Activated CD8-positive, alpha-beta memory T cell treated with anti-CD3 and anti-CD28 coated beads, Interleukin-2, amount 50 U/mL, for 24 hours (primary cell): Measurements from ENCODE around the gene RNF222.
"Not testable (repeated sequence)": the region's sequence is repeated elsewhere in the genome, so short reads cannot be mapped to it uniquely, and the experiment has no call there.

Experiments
- DNase-seq: peaks from one replicate; pipeline ENCODE4 v3.0.0-alpha.2; 2020; ENCODE audit errors: extremely low read depth

The RNF222 gene

DNA sequence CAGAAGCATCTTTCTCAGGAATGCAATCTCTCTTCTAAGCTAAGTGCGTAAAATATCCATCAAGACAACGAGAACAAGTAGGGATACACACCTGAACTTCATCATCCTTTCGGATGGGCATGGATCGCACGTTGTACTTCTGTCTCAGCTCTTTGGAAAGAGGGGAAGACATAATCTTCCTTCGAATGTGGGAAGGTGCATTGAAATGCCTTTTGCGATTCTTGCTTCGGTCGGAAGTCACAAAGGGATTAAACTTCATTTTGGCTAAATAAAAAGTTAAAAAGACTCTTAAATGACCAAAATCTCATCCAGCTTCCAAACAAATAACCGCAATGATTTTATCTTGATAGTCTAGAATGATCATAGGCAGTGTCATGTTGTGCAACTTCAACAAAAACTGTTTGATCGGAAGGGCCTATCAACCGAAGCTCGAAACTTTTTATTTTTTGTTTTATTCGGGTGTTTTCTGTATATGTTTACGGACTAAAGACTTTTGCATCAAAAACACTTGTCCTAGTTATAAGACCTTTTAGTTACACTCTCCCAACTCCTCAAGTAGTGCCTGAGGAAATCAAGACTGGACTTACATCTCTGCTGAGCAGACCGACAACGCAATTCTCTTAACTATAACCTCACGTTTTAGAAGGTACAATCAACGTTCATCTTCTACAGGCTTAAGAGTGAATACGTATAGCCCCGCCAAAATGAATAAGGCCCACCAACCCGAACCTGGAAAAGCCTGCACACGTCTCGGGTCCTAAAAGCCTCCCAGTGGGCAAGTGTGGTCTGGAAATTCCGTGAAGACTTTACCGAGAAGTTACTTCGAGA, 15.4 kb downstream of the RNF222 start:
- DNase-seq = no peak

DNA sequence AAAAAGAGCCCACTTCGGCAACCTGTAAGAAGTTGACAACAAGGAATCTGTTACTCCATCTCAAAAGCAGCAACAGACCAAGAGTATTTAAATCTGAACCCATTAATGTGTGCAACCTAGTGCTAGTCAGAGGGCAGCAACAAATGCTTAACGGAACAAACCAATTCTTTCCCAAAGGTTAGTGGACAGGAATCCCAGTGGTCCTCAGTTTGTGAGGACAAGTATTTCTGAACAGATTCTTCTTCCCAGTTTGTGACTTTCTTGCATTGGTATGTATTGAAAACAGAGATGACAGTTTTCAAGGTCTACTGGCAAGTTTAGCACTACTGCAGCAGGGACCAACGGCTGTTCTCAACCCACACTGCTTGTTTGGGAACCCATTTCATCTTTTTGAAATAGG, 17.6 kb downstream of the RNF222 start:
- DNase-seq = no peak

- not testable (repeated sequence) for DNase-seq
These were observed 19.5 kb downstream of the RNF222 start for GRCh38 chr17:8378117-8378516.

DNA sequence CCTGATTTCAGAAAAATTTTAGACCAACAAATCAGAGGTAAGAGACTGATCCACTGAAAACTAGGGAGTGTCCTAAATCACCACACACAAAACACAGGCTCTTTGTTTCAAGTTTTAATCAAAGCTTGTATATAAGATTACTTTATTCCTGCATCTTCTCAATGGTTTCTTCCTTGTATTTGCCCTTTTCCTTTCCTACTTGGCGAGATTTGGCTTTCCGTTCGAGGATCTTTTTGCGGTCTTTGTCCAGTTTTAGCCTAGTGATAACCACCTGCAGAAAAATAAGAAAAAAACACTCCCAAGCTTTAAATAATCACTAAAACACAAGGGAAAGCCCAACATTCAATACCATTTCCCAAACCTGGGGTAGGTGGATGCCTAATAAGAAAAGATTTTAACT, 20.2 kb downstream of the RNF222 start:
- no peak for DNase-seq

- peak; percentile 79 for DNase-seq
These were observed 21.2 kb downstream of the RNF222 start, which contains the start of gene KRABD2 for GRCh38 chr17:8376271-8377067. Gene KRABD2 (minus strand): TSS chr17:8376704.

GRCh38 chr17:8375738-8376259, 21.8 kb downstream of the RNF222 start:
- DNase-seq = no peak

- not testable (repeated sequence) for DNase-seq
These were observed 23.8 kb downstream of the RNF222 start for GRCh38 chr17:8373856-8374255.

DNA sequence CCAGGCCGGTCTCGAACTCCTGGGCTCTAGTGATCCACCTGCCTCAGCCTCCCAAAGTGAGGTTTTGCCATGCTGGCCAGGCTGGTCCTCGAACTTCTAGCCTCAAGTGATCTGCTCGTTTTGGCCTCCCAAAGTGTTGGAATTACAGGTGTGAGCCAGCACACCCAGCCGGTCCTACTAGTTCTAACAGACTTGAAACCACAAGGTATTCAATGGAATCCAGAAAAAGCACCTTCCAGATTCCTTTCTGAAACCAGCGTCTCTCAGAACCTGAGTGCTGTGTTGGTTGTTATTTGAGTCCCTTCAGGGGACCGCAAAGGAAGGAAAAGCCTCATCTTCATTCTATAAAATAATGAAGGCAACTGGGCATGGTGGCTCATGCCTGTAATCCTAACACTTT, 25.2 kb downstream of the RNF222 start:
- DNase-seq = no peak

GRCh38 chr17:8371786-8372185, 25.8 kb downstream of the RNF222 start:
- no peak for DNase-seq

- DNase-seq = no peak
These were observed 27.7 kb downstream of the RNF222 start for GRCh38 chr17:8369944-8370343.

- no peak for DNase-seq
These were observed 29.4 kb downstream of the RNF222 start for GRCh38 chr17:8368193-8368592.

DNA sequence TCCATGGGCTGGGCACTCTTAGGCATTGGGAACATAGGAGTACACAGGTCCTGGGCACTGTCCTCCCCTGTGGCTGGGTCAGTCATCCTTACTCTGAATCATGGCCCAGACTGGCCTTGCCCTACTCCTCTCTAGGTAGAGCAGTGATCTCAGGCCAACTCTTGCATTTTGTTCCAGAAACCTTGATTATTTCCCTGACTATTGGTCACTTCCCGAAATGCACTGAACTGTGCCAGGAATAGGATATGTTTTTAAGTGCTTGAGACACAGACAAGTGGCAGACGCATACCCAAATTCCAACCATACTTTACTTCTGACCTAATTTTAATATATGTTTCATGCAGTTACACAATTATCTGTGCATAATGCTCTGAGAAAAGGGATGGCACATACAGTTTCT, 31.4 kb downstream of the RNF222 start:
- no peak for DNase-seq

DNA sequence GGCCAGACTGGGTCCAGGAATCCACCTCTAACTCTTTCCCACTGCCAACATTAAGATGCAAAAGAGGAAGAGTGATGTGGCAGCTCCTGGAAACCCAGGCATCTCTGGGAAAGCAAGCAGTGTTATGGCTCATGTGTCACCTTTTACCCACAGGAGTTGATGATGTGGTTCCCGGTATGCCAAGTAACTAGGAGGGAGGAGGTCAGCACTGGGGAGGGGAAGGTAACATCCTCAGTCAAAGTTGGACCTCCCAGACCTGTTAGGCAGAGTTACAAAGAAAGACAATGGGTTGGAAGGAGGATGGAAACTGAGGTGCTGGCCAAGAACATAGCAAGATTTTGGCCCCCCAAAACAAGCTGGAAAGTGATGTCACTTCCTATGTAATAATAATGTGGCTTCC, 32.5 kb downstream of the RNF222 start:
- no peak for DNase-seq

GRCh38 chr17:8362651-8363332, 34.8 kb downstream of the RNF222 start:
- DNase-seq = no peak

DNA sequence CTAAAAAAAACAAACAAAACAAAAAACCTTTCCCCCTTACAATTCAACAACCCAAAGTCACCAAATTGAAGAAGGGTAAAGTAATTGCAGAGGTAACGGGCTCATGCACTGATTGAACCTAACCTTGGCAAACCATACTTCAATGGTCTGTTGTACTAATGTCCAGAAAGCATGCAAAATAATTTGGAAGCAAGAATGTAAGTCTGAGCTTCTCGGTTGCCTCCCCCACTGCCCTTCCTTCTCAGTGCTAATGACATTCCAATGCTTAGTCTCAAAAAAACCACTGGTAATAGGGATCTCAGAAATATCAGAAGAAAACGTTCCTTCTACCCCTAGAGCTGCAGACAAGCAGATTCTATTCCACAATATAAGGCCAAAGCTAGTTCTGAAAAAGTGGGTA, 36.9 kb downstream of the RNF222 start:
- DNase-seq = no peak

DNA sequence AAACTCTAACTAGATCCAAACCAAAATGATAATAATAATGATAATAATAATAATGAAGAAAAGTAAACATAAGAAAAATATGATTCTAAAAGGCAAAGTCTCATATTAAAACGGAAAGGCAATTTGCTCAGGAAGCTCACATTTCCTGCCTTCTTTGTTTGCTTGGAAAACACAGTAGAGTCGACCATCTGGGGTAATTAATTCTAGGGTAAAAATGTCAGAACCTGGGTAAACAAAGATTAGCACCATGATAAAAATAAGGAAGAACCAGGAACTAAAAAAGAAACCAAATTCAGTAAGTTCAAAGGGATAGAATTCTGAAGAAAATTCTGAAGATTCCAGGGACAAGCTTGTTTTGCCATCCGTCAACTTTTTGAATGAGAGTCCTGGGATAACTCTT, 37.4 kb downstream of the RNF222 start:
- no peak for DNase-seq

GRCh38 chr17:8359769-8360168, 37.9 kb downstream of the RNF222 start:
- DNase-seq = no peak

DNA sequence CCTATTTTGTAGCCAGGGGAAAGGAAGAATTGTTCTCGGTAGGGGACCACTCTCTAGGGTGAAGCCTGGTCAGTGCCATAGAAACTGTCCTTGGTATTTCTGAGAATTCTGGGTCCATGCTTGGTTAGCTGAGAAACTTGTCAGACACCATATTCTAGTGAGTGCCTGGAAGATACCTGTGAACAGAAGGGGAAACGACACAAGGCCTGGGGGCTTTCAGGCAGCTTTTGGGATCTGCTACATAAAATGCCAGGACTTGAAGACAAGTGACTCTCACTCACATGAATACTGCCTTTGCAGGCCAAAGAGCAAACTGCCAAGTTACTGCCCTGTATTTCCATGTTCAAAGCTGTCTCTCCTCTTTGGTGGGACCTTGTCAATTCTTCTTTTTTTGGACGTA, 39.7 kb downstream of the RNF222 start:
- no peak for DNase-seq

- DNase-seq = no peak
These were observed 43.4 kb downstream of the RNF222 start for GRCh38 chr17:8354236-8354635.

GRCh38 chr17:8353736-8354135, 43.9 kb downstream of the RNF222 start:
- no peak for DNase-seq

GRCh38 chr17:8350339-8350738, 47.3 kb downstream of the RNF222 start:
- DNase-seq = no peak

DNA sequence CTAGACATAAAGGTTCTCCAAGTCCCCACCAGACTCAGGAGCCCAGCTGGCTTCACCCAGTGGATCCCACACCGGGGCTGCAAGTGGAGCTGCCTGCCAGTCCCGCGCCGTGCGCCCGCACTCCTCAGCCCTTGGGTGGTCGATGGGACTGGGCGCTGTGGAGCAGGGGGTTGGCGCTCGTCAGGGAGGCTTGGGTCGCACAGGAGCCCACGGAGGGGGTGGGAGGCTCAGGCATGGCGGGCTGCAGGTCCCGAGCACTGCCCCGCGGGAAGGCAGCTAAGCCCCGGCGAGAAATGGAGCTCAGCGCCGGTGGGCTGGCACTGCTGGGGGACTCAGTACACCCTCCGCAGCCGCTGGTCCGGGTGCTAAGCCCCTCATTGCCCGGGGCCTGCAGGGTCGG, 50.6 kb downstream of the RNF222 start:
- DNase-seq = not testable (repeated sequence)
